Limb (tissue), 2 donors: ENCODE results near the gene E2F4.
A peak's percentile ranks its signal among the peaks of the same experiment; 100 is the strongest.

Experiments
- DNase-seq, 2 donors: peaks; one replicate each; pipeline ENCODE4 v3.0.0-alpha.2; 2016; ENCODE audit errors: extremely low spot score in 2 of 2

E2F4 gene

GRCh38 chr16:67191995-67192681 is at the start of gene E2F4:
Gene E2F4, plus strand, starts transcription at chr16:67192155. Its CDS starts 73 bp downstream, at chr16:67192228.
- peak; percentile 92 to 93 for DNase-seq

GRCh38 chr16:67142342-67142741 is 49.6 kb upstream of the E2F4 start:
- no peak for DNase-seq

GRCh38 chr16:67144943-67145342 is 47.0 kb upstream of the E2F4 start:
- no peak for DNase-seq

GRCh38 chr16:67145746-67146145 is 46.2 kb upstream of the E2F4 start:
- no peak for DNase-seq

- DNase-seq = no peak
Observed at GRCh38 chr16:67146523-67147357, 45.2 kb upstream of the E2F4 start.

GRCh38 chr16:67147437-67148140 is 44.4 kb upstream of the E2F4 start:
- DNase-seq = no peak

- no peak for DNase-seq
Observed at GRCh38 chr16:67148221-67148620, 43.7 kb upstream of the E2F4 start.

- no peak for DNase-seq
Observed at GRCh38 chr16:67148656-67149275, 43.2 kb upstream of the E2F4 start.

- DNase-seq = no peak
Observed at GRCh38 chr16:67149276-67150046, 42.5 kb upstream of the E2F4 start.

- peak; percentile 67 to 78 for DNase-seq
Observed at GRCh38 chr16:67150047-67150832, 41.7 kb upstream of the E2F4 start.

GRCh38 chr16:67150833-67151396 is 41.0 kb upstream of the E2F4 start, which contains the start of gene B3GNT9:
Gene B3GNT9, minus strand, starts transcription at chr16:67150998. Its CDS starts 513 bp downstream, at chr16:67150485.
- peak; percentile 70 to 82 for DNase-seq

- DNase-seq = no peak
Observed at GRCh38 chr16:67151431-67152097, 40.4 kb upstream of the E2F4 start.

GRCh38 chr16:67154578-67155294 is 37.2 kb upstream of the E2F4 start:
- DNase-seq = no peak

GRCh38 chr16:67155295-67156142 is 36.4 kb upstream of the E2F4 start:
- peak; percentile 76 to 88 for DNase-seq

GRCh38 chr16:67156143-67156844 is 35.7 kb upstream of the E2F4 start:
- no peak for DNase-seq

GRCh38 chr16:67157106-67157748 is 34.7 kb upstream of the E2F4 start:
- DNase-seq = no peak
